OCI-LY1 (cell line): ENCODE measurements around the gene ARHGAP27.

Source experiments
- H2AFZ ChIP-seq: fragments of 200-600 bp; sonication (generic), shearing (Covaris generic); 2 replicates; pipeline ENCODE4 v1.6.0; 2014; ENCODE audit warnings: antibody characterized with exemption, mild to moderate bottlenecking, low read length
- H3F3A ChIP-seq: fragments of 200-600 bp; sonication (generic), shearing (Covaris generic); 2 replicates; pipeline ENCODE4 v1.6.0; 2014; ENCODE audit warnings: mild to moderate bottlenecking, antibody characterized with exemption, low read length, moderate library complexity; ENCODE audit not compliant: insufficient read depth
- H3K27ac ChIP-seq: fragments of 200-600 bp; sonication (generic); 2 replicates; pipeline ENCODE4 v1.5.1; 2014; ENCODE audit warnings: low read length, mixed run types, mild to moderate bottlenecking, low read depth; ENCODE audit not compliant: poor library complexity, severe bottlenecking
- H3K27me3 ChIP-seq: fragments of 200-600 bp; sonication (generic); 2 replicates; pipeline ENCODE4 v1.6.0; 2014; ENCODE audit warnings: antibody characterized with exemption, mild to moderate bottlenecking, low read length, moderate library complexity; ENCODE audit not compliant: insufficient read depth
- H3K36me3 ChIP-seq: fragments of 200-600 bp; sonication (generic); 2 replicates; pipeline ENCODE4 v1.6.1; 2014; ENCODE audit warnings: mild to moderate bottlenecking, antibody characterized with exemption, low read length, moderate library complexity, mixed read lengths; ENCODE audit not compliant: insufficient read depth
- H3K4me1 ChIP-seq: fragments of 200-600 bp; sonication (generic); 2 replicates; pipeline ENCODE4 v1.5.1; 2014; ENCODE audit warnings: mild to moderate bottlenecking, low read length, moderate library complexity; ENCODE audit not compliant: insufficient read depth, severe bottlenecking
- H3K4me2 ChIP-seq: fragments of 200-600 bp; sonication (generic), shearing (Covaris generic); 2 replicates; pipeline ENCODE4 v1.6.1; 2014; ENCODE audit warnings: low read length
- H3K4me3 ChIP-seq: fragments of 200-600 bp; sonication (generic); 2 replicates; pipeline ENCODE4 v1.5.1; 2014; ENCODE audit warnings: low read length, low read depth, mild to moderate bottlenecking, mixed read lengths; ENCODE audit not compliant: poor library complexity, severe bottlenecking
- H3K79me2 ChIP-seq: fragments of 200-600 bp; shearing (Covaris generic); 2 replicates; pipeline ENCODE4 v1.6.1; 2016; ENCODE audit warnings: mixed run types, low read length, mixed read lengths; ENCODE audit not compliant: insufficient read depth
- H3K9ac ChIP-seq: fragments of 200-600 bp; sonication (generic), shearing (Covaris generic); 2 replicates; pipeline ENCODE4 v1.6.1; 2014; ENCODE audit warnings: mild to moderate bottlenecking, low read length, mixed read lengths
- H3K9me2 ChIP-seq: fragments of 200-600 bp; sonication (generic), shearing (Covaris generic); 2 replicates; pipeline ENCODE4 v1.6.1; 2014; ENCODE audit warnings: low read depth, mild to moderate bottlenecking, low read length, mixed read lengths
- H3K9me3 ChIP-seq: fragments of 200-600 bp; shearing (Covaris generic); 2 replicates; pipeline ENCODE4 v1.6.1; 2014; ENCODE audit warnings: low read length, mixed read lengths
- H4K20me1 ChIP-seq: fragments of 200-600 bp; sonication (generic), shearing (Covaris generic); 2 replicates; pipeline ENCODE4 v1.6.0; 2016; ENCODE audit warnings: mild to moderate bottlenecking, low read length; ENCODE audit not compliant: insufficient read depth
- CTCF ChIP-seq: fragments of 200-600 bp; sonication (generic), shearing (Covaris generic); IDR thresholded peaks from 2 replicates; pipeline ENCODE4 v1.5.1; 2017; ENCODE audit warnings: mild to moderate bottlenecking, antibody characterized with exemption, low read length, moderate library complexity, mixed read lengths
- EZH2 ChIP-seq: fragments of 200-600 bp; sonication (generic), shearing (Covaris generic); IDR thresholded peaks from 2 replicates; pipeline ENCODE4 v1.8.0; 2017; ENCODE audit warnings: borderline replicate concordance, mixed run types, mild to moderate bottlenecking, antibody characterized with exemption, low read length, moderate library complexity, mixed read lengths

ARHGAP27 gene

GRCh38 chr17:45404870-45405249 is 27.8 kb downstream of the ARHGAP27 start:
- peaks cover 39% of the 10 kb centered on the region for H3K4me1 ChIP-seq
- H3K9ac ChIP-seq = no peak overlapping the region
- H3K9me3 ChIP-seq = no peaks in the 10 kb centered on the region
- H3K4me2 ChIP-seq = no peak overlapping the region
- H3K36me3 ChIP-seq = peaks cover 37% of the 10 kb centered on the region
- no peak overlapping the region for H3K27ac ChIP-seq
- no peaks in the 10 kb centered on the region for H3K9me2 ChIP-seq
- H3K4me3 ChIP-seq = no peak overlapping the region
- H3K79me2 ChIP-seq = no peaks in the 10 kb centered on the region
- TF ChIP-seq CTCF (no peak), EZH2 (no peak)
- H2AFZ ChIP-seq = no peak overlapping the region
- H4K20me1 ChIP-seq = no peaks in the 10 kb centered on the region
- H3F3A ChIP-seq = no peaks in the 10 kb centered on the region
- no peaks in the 10 kb centered on the region for H3K27me3 ChIP-seq

GRCh38 chr17:45403906-45404490 is 28.7 kb downstream of the ARHGAP27 start:
- Histone ChIP-seq H3K36me3 (peaks cover 40% of the 10 kb centered on the region), H3K9me2 (no peaks in the 10 kb centered on the region), H3K27ac (no peak overlapping the region), H2AFZ (no peak overlapping the region), H3K4me2 (no peak overlapping the region), H3K79me2 (no peaks in the 10 kb centered on the region), H3K27me3 (no peaks in the 10 kb centered on the region), H3K9ac (no peak overlapping the region), H3F3A (no peaks in the 10 kb centered on the region), H3K4me1 (peaks cover 30% of the 10 kb centered on the region), H4K20me1 (no peaks in the 10 kb centered on the region), H3K9me3 (no peaks in the 10 kb centered on the region), H3K4me3 (no peak overlapping the region)
- TF ChIP-seq CTCF (no peak), EZH2 (no peak)

GRCh38 chr17:45402916-45403315 is 29.8 kb downstream of the ARHGAP27 start:
- H3K79me2 ChIP-seq = no peaks in the 10 kb centered on the region
- H4K20me1 ChIP-seq = no peaks in the 10 kb centered on the region
- H3K9ac ChIP-seq = no peak overlapping the region
- peaks cover 43% of the 10 kb centered on the region for H3K36me3 ChIP-seq
- no peak overlapping the region for H3K4me2 ChIP-seq
- no peak overlapping the region for H2AFZ ChIP-seq
- H3K4me3 ChIP-seq = no peak overlapping the region
- H3K9me3 ChIP-seq = no peaks in the 10 kb centered on the region
- TF ChIP-seq EZH2 (no peak), CTCF (no peak)
- H3K4me1 ChIP-seq = peaks cover 19% of the 10 kb centered on the region
- no peaks in the 10 kb centered on the region for H3K27me3 ChIP-seq
- no peaks in the 10 kb centered on the region for H3F3A ChIP-seq
- H3K9me2 ChIP-seq = no peaks in the 10 kb centered on the region
- H3K27ac ChIP-seq = no peak overlapping the region
